Stimulated activated CD8-positive, alpha-beta memory T cell treated with anti-CD3 and anti-CD28 coated beads, Interleukin-2, amount 100 ng/mL, for 48 hours (primary cell): ENCODE data around the gene POC1A.

Source experiments
- DNase-seq, 2 donors: peaks; one replicate each; pipeline ENCODE4 v3.0.0-alpha.2; 2020; ENCODE audit warnings: low read depth in 2 of 2

Gene POC1A

GRCh38 chr3:52128118-52128683, 26.0 kb downstream of the POC1A start:
- no peak for DNase-seq

- no peak for DNase-seq
Measured at GRCh38 chr3:52126500-52126899, 27.7 kb downstream of the POC1A start.

DNA sequence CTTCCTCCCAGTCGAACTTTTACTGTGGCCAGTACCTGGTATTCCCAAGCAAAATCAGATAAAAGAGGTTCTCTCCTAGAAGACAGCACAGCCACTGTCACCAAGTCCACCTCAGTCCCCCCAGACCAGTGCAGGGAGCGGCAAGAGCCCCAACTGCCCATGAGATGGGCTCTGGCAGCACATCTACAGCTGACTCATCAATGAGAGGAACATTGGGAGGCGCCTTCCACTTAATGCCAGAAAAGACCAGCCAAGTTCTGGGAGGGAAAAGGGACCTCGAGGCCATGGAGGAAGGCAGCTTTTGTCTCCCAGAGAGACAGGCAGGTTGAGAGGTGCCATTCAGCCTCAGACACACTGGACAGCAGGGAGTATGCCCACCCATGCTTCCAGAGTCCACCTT, 28.2 kb downstream of the POC1A start:
- DNase-seq: no peak

DNA sequence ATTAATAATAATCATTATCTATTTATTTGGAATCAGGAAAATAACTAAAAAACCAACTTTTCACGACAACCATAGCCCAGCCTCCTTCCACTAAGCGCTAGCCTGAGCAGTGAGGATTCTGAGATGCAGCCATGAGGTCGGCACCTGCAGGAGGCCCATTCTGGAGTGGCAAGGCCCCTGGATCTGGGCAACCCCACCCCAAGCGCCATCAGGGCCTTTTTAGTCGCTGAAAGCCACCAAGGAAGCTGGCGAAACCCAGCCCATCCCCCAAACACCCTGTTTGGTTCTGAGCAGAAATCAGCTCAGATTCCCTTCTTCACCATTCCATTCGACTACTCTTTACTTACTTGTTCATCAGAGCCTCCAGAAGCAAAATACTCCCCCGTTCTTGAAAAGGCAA, 29.5 kb downstream of the POC1A start:
- DNase-seq: no peak

DNA sequence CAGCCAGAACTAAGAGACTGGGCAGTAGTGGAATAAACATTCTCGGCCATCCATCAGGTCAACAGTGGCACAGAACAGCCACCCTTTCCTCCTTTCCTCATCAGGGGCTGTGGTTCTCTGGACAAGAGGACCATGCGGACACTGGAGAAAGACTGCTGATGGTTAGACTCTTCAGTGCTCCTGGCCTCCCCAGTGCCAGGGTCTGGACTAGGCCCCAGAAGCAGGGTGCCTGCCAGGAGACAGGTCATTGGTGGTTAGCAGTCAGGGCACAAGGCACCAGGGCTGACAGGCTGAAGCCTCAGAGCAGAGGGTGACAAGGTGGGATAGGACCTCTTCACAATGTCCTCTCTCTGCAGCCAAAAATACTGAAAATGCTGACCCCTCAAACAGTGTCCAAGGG, 30.1 kb downstream of the POC1A start:
- no peak for DNase-seq

- DNase-seq: peak; percentile 52 to 61
Measured at GRCh38 chr3:52123106-52123725, 31.0 kb downstream of the POC1A start.

GRCh38 chr3:52122491-52122890, 31.7 kb downstream of the POC1A start:
- no peak for DNase-seq

DNA sequence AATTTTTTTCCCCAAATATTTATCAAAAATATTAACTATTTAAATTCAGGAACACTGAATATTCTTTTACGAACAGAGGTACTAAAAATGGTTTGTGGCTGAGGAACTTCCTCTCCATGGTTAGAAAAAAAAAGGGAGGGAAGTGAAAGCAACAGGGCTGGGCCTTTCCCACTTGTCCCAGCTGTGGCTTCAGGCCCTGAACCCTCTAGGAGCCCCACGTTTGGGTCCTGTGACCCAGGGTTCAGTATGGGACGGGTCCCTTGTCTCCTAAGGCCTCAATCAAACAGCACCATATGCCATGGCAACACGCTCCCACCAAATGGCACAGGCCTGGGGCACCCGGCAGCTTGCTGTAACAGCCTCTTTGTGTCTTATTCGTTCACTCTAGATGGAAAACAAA, 32.4 kb downstream of the POC1A start:
- no peak for DNase-seq

DNA sequence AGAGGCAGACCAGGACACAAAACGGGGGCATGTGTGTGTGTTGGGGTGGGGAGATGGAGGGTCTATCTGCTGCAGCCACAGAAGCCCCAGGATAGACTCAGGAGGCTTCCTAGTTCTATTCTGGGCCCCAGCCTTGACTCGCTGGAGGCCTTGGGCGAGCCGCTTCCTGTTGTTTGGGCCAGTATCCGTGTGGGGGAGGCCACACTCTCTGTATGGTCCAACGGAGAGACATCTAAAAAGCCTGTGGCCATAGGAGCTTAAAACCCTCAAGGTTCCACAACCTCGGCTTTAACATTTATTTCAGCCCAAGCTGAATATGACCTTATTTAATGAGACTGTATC, 32.8 kb downstream of the POC1A start:
- no peak for DNase-seq

- DNase-seq: no peak
Measured at GRCh38 chr3:52120556-52121463, 33.4 kb downstream of the POC1A start.

- no peak for DNase-seq
Measured at GRCh38 chr3:52119826-52120225, 34.4 kb downstream of the POC1A start.

- no peak for DNase-seq
Measured at GRCh38 chr3:52119099-52119498, 35.1 kb downstream of the POC1A start.

- DNase-seq: no peak
Measured at GRCh38 chr3:52118156-52118875, 35.9 kb downstream of the POC1A start.

DNA sequence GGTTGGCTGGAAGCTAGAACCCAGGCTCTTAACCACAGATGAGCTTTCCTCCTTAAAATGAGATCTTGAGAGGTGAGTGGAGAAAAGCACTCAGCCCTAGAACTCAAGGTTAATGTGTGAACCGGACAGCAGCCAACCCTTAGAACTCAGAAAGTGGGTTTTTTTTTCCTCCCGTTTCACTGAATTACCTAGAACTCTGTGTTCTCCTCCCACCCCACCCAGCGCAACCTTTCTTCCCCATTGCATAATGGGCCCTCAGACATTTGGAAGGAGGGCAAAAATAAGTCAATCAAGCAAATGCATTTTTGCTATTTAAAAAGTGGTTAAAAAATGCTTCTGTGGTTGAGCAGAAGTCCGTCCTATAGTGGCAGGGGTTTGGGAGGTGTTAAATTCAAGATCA, 36.7 kb downstream of the POC1A start:
- no peak for DNase-seq

GRCh38 chr3:52112056-52112455, 42.2 kb downstream of the POC1A start:
- no peak for DNase-seq

DNA sequence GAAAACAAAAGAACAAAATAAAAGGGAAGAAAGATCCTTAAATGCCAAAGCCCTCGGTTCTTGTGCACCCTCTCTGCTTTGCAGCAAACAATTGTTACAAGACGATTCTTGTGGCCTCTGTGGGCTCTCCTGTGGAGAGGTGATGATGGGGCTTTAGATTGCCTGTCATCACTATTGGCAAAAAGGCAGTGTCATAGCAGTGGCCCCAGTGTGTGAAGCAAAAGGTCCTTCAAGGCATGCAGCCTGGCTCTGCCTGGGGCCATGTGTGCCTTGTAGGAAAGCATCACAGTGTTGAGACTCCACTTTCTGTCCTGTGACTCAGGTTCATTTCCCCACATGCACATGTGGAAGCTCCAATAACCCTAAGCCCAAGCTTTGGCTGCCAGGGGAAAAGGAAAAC, 43.7 kb downstream of the POC1A start:
- no peak for DNase-seq

DNA sequence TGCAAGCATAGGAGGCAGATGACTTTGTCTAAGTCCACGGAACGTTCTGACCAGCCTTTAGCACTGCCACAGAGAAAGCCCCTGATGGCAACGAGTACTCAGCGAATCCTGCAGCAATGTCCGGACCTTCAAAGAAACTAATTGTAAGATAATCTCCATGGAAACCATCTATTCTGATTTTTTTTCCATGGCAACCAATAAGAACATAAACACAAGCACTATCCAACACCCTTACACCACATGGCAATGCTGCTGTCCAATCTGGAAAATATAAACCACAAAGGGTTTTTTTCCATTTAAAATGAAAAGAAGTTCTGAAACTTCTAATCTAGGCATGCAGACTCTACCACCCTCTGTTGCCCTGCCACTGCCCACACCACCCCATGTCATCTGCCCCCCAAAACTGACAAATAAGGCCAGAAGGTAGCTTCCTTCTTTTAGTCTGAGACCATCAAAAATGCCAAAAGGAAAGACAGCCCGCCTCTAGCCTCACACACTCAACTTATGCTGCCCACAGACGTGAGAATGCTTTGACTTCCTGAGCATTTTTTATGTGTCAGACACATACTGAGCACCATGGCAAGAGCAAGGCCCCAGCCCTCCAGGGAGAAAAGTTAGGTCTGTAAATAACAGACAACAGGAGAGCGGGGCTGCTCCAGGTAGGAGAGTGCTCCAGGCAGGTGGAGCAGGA, 44.5 kb downstream of the POC1A start:
- DNase-seq: no peak

- no peak for DNase-seq
Measured at GRCh38 chr3:52108302-52109232, 45.7 kb downstream of the POC1A start.

GRCh38 chr3:52106951-52107611, 47.1 kb downstream of the POC1A start:
- no peak for DNase-seq
